CD4-positive, alpha-beta T cell treated with Interleukin-2 at 100 ng/mL for 4 hours (primary cell): ENCODE results near the gene DOHH.
"Not testable (repeated sequence)": the region's sequence is repeated elsewhere in the genome, so short reads cannot be mapped to it uniquely, and the experiment has no call there.

ENCODE experiments used
- DNase-seq: peaks from one replicate; pipeline ENCODE4 v3.0.0-alpha.2; 2020; ENCODE audit warnings: low spot score

The DOHH gene

GRCh38 chr19:3534375-3535234 lies 34.1 kb upstream of the DOHH start:
- no peak for DNase-seq

GRCh38 chr19:3533563-3534216 lies 33.2 kb upstream of the DOHH start:
- no peak for DNase-seq

DNA sequence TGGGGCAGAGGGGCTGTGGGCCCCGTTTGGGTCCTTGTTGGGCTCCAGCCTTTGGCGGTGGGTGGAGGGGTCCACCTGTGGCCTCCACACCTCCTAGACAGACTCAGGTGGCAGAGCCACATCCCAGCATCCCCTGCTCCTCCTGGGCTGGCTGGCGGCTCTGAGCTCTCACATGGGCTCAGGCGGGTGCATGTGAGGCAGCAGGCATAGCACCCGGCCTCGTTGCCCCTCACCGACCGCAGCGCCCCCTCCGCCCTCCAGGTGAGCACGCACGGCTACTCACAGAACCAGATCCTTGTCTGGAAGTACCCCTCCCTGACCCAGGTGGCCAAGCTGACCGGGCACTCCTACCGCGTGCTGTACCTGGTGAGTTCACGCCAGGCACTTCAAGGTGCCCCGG lies 32.6 kb upstream of the DOHH start:
- no peak for DNase-seq

DNA sequence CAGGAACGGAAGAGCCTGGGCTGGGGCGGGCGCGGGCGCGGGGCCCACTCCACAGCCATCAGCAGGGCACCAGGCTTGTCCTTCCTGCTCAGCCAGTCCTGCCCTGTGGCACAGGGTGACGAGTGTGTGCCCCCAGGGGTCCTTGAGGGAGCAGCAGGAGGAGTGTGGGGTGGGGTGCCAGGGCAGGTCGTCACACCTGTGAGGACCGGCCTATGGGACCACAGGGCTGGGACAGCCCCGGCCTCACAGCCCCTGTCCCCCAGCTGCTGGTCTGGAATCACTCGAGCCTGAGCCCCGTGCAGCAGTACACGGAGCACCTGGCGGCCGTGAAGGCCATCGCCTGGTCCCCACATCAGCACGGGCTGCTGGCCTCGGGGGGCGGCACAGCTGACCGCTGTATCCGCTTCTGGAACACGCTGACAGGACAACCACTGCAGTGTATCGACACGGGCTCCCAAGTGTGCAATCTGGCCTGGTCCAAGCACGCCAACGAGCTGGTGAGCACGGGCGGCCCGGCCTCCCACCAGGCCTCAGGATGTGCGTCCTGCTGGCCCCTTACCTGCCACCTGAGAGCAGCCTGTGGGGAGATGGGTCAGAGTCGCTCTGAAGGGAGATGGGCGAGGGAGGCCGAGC lies 31.8 kb upstream of the DOHH start:
- no peak for DNase-seq

DNA sequence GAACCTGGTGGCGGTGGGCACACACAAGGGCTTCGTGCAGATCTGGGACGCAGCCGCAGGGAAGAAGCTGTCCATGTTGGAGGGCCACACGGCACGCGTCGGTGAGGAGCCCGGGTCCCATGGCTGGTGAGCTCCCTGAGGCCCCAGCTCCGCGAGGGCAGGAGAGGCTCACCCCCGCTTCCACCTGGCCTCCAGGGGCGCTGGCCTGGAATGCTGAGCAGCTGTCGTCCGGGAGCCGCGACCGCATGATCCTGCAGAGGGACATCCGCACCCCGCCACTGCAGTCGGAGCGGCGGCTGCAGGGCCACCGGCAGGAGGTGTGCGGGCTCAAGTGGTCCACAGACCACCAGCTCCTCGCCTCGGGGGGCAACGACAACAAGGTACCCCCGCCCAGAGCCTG lies 31.2 kb upstream of the DOHH start:
- DNase-seq: no peak

GRCh38 chr19:3530389-3530788 lies 29.9 kb upstream of the DOHH start:
- no peak for DNase-seq

DNA sequence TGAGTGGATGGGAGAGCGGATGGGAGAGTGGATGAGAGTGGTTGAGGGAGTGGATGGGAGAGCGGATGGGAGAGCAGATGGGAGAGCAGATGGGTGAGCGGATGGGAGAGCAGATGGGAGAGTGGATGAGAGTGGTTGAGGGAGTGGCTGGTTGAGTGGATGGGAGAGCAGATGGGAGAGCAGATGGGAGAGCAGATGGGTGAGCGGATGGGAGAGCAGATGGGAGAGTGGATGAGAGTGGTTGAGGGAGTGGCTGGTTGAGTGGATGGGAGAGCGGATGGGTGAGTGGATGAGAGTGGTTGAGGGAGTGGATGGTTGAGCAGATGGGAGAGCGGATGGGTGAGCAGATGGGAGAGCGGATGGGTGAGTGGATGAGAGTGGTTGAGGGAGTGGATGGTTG lies 28.8 kb upstream of the DOHH start:
- not testable (repeated sequence) for DNase-seq

DNA sequence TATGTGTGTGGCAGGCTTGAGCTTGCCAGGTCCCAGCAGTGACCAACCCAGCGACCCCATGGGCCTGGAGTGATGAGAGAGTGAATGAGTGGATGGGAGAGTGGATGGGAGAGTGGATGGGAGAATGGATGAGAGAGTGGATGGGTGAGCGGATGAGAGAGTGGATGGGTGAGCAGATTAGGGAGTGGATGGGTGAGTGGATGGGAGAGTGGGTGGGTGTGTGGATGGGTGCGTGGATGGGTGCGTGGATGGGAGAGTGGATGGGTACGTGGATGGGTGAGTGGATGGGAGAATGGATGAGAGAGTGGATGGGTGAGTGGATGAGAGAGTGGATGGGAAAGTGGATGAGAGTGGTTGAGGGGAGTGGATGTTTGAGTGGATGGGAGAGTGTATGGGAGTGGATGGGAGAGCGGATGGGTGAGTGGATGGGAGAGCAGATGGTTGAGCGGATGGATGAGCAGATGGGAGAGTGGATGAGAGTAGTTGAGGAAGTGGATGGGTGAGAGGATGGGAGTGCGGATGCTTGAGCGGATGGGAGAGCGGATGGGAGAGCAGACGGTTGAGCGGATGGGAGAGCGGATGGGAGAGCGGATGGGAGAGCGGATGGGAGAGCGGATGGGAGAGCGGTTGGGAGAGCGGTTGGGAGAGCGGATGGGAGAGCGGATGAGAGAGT lies 28.2 kb upstream of the DOHH start:
- no peak for DNase-seq

DNA sequence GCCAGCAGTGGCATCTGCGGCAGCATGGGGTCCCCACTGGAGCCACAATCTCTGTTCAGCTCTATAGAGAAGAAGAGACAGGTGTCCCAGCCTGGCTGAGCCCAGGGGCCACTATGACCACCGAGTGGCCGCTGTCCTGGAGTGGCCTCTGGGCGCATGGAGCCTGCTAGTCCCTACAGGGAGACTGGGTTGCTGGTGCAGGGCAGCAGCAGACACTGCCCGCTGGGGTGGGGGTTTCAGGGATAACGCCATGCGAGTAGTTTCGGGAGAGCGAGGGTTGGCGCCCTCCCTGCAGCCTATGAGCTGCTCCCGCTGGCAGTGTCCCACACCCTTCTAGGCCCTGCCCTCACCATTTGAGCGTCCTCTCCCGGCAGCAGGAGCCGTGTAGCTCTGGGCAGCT lies 27.6 kb upstream of the DOHH start:
- no peak for DNase-seq

- DNase-seq: no peak
Measured at GRCh38 chr19:3527238-3527910, 26.9 kb upstream of the DOHH start.

- no peak for DNase-seq
Measured at GRCh38 chr19:3526507-3527237, 26.2 kb upstream of the DOHH start.

- no peak for DNase-seq
Measured at GRCh38 chr19:3524904-3525451, 24.5 kb upstream of the DOHH start.

DNA sequence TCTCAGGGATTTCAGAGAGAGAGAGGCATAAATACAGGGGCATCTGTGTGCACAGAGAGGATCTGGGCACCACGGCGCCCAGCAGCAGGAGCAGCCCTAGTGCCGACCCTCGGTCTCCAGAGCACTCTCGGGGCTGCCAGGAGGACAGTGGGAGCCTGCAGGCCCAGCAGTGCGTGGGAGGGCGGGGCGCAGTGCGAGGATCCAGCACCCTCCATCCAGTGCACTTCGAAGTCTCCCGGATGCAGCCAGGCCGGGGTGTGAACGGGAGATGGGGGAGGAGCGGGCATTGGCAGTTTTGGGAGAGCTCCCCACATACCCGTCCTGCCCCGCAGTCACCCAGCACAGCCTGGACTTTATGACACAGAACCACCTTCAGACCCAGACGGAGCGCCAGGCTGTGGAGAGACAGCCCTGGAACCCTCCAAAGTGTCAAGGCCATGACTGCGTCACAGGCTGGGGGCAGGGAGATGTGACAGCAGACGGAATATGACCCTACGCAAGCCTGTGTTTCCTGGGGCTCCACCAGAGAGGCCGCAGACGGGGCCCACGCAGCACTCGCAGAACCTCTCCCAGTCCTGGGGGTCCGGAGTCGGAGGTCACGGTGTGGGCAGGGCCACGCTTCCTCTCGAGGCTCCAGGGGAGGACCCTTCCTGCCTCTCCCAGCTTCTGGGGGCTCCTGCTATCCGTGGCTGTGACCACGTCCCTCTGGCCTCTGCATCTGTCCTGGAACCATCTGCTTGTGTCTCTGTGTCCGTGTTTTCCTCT lies 23.8 kb upstream of the DOHH start:
- no peak for DNase-seq

GRCh38 chr19:3523361-3524077 lies 23.0 kb upstream of the DOHH start:
- DNase-seq: no peak

DNA sequence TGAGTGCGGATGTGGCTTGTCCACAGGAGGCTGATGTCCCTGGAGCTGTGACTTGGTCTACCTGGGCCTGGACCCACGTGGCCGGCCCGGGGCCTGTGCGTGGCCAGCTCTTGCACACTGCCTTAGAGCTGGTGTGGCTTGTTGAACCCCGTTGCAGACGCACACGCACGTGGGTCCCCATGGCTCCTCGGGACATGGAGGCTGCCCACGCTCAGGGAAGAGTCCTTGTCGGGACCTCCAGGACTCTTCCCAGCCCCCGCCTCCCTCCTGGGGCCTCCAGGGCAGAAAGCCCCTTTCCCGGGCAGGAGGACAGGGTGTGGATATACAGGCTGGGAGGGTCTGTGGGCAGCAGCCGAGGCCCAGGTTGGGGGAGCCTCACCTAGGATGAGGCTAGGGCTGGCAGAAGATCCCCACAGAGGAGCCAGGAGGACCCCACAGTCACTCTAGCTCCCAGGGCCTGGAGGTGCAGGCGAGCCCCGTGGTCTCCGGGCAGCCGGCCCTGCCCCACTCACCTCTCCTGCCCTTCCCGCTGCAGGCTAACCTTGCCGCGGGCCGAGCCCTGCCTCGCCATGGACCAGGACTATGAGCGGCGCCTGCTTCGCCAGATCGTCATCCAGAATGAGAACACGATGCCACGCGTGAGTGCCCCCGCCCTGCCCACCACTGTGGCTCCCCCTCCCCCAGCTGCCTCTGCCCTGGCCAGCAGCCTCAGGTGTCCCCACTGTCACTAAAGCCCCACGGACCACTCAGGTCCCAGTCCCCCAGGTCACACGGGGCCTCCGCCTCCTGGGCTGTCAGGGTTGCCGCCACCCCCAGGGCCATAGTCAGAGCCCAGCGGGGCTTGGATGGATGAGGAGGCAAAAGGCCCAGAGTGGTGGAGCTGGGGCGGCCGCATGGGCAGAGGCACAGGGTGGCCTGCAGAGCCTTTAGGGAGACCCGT lies 22.2 kb upstream of the DOHH start:
- DNase-seq: no peak

- DNase-seq: no peak
Measured at GRCh38 chr19:3521104-3521445, 20.6 kb upstream of the DOHH start.

DNA sequence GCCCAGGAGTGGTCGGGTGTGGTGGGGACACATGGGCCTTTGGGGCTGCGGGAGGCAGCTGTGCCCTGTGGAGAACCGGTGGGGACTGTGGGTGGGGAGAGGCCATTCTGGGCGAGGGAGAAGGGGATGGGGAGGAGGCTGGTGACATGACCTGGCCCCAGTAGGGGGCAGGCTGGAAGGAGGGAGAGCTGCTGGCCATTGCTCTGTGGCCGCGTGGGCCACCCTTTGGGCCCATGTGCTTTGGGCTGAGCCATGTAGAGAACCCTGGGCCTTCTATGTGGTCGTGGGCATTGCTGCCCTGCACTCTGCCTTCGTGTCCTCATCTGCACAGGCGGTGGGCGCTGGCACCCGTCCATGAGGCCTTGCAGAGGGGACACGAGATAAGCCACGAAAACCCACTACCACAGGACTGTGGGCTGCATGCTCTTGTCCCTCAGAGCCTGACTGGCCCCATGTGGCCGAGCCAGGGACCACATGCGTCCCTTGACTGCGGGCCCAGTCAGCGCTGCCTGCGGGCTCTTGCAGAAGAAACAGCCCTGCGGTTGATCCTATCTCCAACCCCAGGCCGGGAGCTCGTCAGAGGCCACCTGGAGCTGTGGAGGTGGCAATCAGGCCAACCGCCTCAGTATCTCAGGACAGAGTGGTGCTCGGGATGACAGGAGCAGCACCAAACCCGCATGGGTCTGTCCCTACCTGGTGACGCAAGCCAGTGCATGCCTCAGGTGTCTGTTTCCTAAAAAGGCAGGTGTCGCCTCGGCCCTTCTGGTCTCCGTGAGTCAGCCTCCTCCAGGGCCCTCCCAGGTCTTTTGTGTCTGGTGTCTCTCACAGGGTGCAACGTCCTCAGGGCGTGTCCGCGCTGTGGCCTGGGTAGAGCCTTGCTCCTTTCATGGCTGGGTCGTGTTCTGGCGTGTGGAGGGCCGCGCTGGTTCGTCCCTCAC lies 20.0 kb upstream of the DOHH start:
- DNase-seq: no peak
